GM23338 (cell line): ENCODE results near the gene SLC25A11. TPM values are rescaled to one million over a fixed set of nuclear protein-coding genes. Genes with fewer than 3 reads are reported as not detected.
A peak's percentile ranks its signal among the peaks of the same experiment; 100 is the strongest.

Experiments
- ATAC-seq: fragments of 200-7000 bp; cut with Tn5 transposase; 3 replicates; pipeline ENCODE4 v1.9.1; 2020
- DNase-seq: peaks from one replicate; pipeline ENCODE4 v3.0.0-alpha.2; 2015; ENCODE audit warnings: low spot score
- H2AFZ ChIP-seq: fragments of 200-600 bp; sonication (generic); 2 replicates; pipeline ENCODE4 v1.8.0; 2016; ENCODE audit warnings: antibody characterized with exemption, mild to moderate bottlenecking, moderate library complexity
- H3F3A ChIP-seq: fragments of 200-600 bp; sonication (generic); replicated peaks from 2 replicates; pipeline ENCODE4 v1.8.0; 2017; ENCODE audit warnings: antibody characterized with exemption, mixed run types, low read depth
- H3K27ac ChIP-seq: fragments of 200-600 bp; sonication (generic); 2 replicates; pipeline ENCODE4 v1.6.1; 2016; ENCODE audit warnings: low read depth
- H3K27me3 ChIP-seq: fragments of 200-600 bp; sonication (generic); 2 replicates; pipeline ENCODE4 v1.8.0; 2016; ENCODE audit warnings: mild to moderate bottlenecking, mixed run types, moderate library complexity; ENCODE audit not compliant: insufficient read depth
- H3K36me3 ChIP-seq: fragments of 200-600 bp; sonication (generic); 2 replicates; pipeline ENCODE4 v1.8.0; 2016; ENCODE audit warnings: mild to moderate bottlenecking; ENCODE audit not compliant: insufficient read depth
- H3K4me1 ChIP-seq: fragments of 200-600 bp; sonication (generic); 2 replicates; pipeline ENCODE4 v1.8.0; 2016; ENCODE audit warnings: mild to moderate bottlenecking, moderate library complexity; ENCODE audit not compliant: insufficient read depth
- H3K4me2 ChIP-seq: fragments of 200-600 bp; sonication (generic); 2 replicates; pipeline ENCODE4 v1.7.1; 2017; ENCODE audit warnings: mixed run types
- H3K4me3 ChIP-seq: fragments of 200-600 bp; sonication (generic); 2 replicates; pipeline ENCODE4 v1.6.1; 2016; ENCODE audit warnings: mixed run types
- H3K79me2 ChIP-seq: fragments of 200-600 bp; sonication (generic); replicated peaks from 2 replicates; pipeline ENCODE4 v1.8.0; 2017; ENCODE audit warnings: mild to moderate bottlenecking; ENCODE audit not compliant: insufficient read depth
- H3K9me2 ChIP-seq: fragments of 200-600 bp; sonication (generic); 2 replicates; pipeline ENCODE4 v1.8.0; 2017; ENCODE audit not compliant: insufficient read depth
- H4K20me1 ChIP-seq: fragments of 200-600 bp; sonication (generic); replicated peaks from 2 replicates; pipeline ENCODE4 v1.8.0; 2017; ENCODE audit warnings: mild to moderate bottlenecking; ENCODE audit not compliant: insufficient read depth
- H3K27ac Mint-ChIP-seq: 2 replicates; pipeline ENCODE4 v1.8.0; 2020; ENCODE audit warnings: inconsistent platforms, mild to moderate bottlenecking, moderate library complexity, mixed read lengths
- H3K27me3 Mint-ChIP-seq: 3 replicates; pipeline ENCODE4 v1.8.0; 2022; ENCODE audit warnings: low read depth, mild to moderate bottlenecking, moderate library complexity, mixed read lengths, inconsistent platforms; ENCODE audit not compliant: insufficient read depth, poor library complexity
- H3K36me3 Mint-ChIP-seq: 3 replicates; pipeline ENCODE4 v1.8.0; 2021; ENCODE audit warnings: low read depth, mild to moderate bottlenecking, inconsistent platforms, moderate library complexity, mixed read lengths
- H3K4me1 Mint-ChIP-seq: 3 replicates; pipeline ENCODE4 v1.8.0; 2020; ENCODE audit warnings: mild to moderate bottlenecking, inconsistent platforms, mixed read lengths
- H3K4me3 Mint-ChIP-seq: 3 replicates; pipeline ENCODE4 v1.8.0; 2021; ENCODE audit warnings: moderate library complexity, mild to moderate bottlenecking, inconsistent platforms, mixed read lengths
- H3K9me3 Mint-ChIP-seq: 3 replicates; pipeline ENCODE4 v1.8.0; 2020; ENCODE audit warnings: moderate library complexity, mild to moderate bottlenecking, inconsistent platforms, mixed read lengths
- CTCF ChIP-seq, 2 experiments: fragments of 200-600 bp in 1 of 2; sonication (generic) in 1 of 2; conservative IDR thresholded peaks; 2 replicates each; pipeline versions ENCODE4 v1.5.1 to v1.6.1; 2016 to 2017; ENCODE audit warnings: antibody characterized with exemption in 2 of 2, low read depth in 2 of 2, mild to moderate bottlenecking in 2 of 2, moderate library complexity in 1 of 2
- ETS1 ChIP-seq: IDR thresholded peaks from 2 replicates; pipeline ENCODE4 v1.6.1; 2016; ENCODE audit warnings: antibody characterized with exemption
- EZH2phosphoT487 ChIP-seq: fragments of 200-600 bp; sonication (generic); IDR thresholded peaks from one replicate; pipeline ENCODE4 v1.8.1; 2018; ENCODE audit warnings: antibody characterized with exemption; ENCODE audit not compliant: unreplicated experiment
- POLR2AphosphoS5 ChIP-seq: IDR thresholded peaks from 2 replicates; pipeline ENCODE4 v1.6.1; 2016; ENCODE audit warnings: antibody characterized with exemption, low read depth
- STAT1 ChIP-seq: IDR thresholded peaks from one replicate; pipeline ENCODE4 v1.6.1; 2016; ENCODE audit warnings: antibody characterized with exemption; ENCODE audit not compliant: unreplicated experiment
- ZNF114 ChIP-seq: fragments of 250-450 bp; sonication (Bioruptor Pico); IDR thresholded peaks from 2 replicates; pipeline ENCODE4 v1.5.0; 2020; ENCODE audit warnings: mild to moderate bottlenecking, moderate library complexity
- ZNF331 ChIP-seq: fragments of 250-450 bp; sonication (Bioruptor Pico); IDR thresholded peaks from 2 replicates; pipeline ENCODE4 v1.5.0; 2020; ENCODE audit warnings: low read depth, mild to moderate bottlenecking, moderate library complexity
- ZNF462 ChIP-seq: fragments of 250-450 bp; sonication (Bioruptor Pico); IDR thresholded peaks from 2 replicates; pipeline ENCODE4 v1.5.0; 2020; ENCODE audit warnings: mild to moderate bottlenecking, moderate library complexity
- polyA plus RNA-seq: library from polyadenylated mRNA; unstranded; fragments of >200 nt; fragmentation: Nextera tagmentation; extraction: Ambion mirVana; gene quantifications from 2 replicates; pipeline ENCODE4 v1.2.1, GENCODE V29; 2016
- total RNA-seq: library from RNA; depleted of rRNA; stranded (reverse); fragments of >200 nt; shearing (Covaris generic); gene quantifications from 2 replicates; pipeline ENCODE4 v1.2.3, GENCODE V29; 2014

SLC25A11 gene
- total and polyA plus RNA-seq, 2 experiments from 2014 or later, result 37.8 to 73.6 TPM

GRCh38 chr17:4945176-4945943 lies 5.5 kb upstream of the SLC25A11 start:
- Mint-ChIP-seq H3K4me3 (peak overlapping the region; percentile 92), H3K4me1 (peaks cover 38% of the 10 kb centered on the region), H3K27ac (peak overlapping the region; percentile 92), H3K36me3 (peaks cover 70% of the 10 kb centered on the region), H3K9me3 (no peaks in the 10 kb centered on the region; the same call in 2 of the 3 replicates), H3K27me3 (peaks cover 30% of the 10 kb centered on the region)
- peaks cover 34% of the 10 kb centered on the region for H3K4me1 ChIP-seq
- peak; percentile 53 for DNase-seq
- H3K27ac ChIP-seq, result peak overlapping the region; percentile 100
- ATAC-seq, result no peak
- H3K79me2 ChIP-seq, result peaks cover 58% of the 10 kb centered on the region
- no peaks in the 10 kb centered on the region for H3K9me2 ChIP-seq
- H3K36me3 ChIP-seq, result peaks cover 21% of the 10 kb centered on the region
- TF ChIP-seq ZNF114 (CRISPR knock-in tag) (no peak), STAT1 (no peak), ZNF331 (CRISPR knock-in tag) (no peak), CTCF (conservative IDR thresholded peaks at IDR 0.05; ENCODE audit: low read depth in 2 of 2) (no peak), ETS1 (no peak), POLR2AphosphoS5 (peak; percentile 53), ZNF462 (no peak), EZH2phosphoT487 (no peak)
- peaks cover 34% of the 10 kb centered on the region for H4K20me1 ChIP-seq
- H3K4me2 ChIP-seq, result peak overlapping the region; percentile 96
- peak overlapping the region; percentile 96 for H3K4me3 ChIP-seq
- H3K27me3 ChIP-seq, result no peaks in the 10 kb centered on the region
- H3F3A ChIP-seq, result peaks cover 58% of the 10 kb centered on the region
- no peak overlapping the region for H2AFZ ChIP-seq
